Neuron (in vitro differentiated cells): ENCODE results near the gene B4GALT3.

Experiments used
- H2AFZ ChIP-seq: one replicate; pipeline ENCODE4 v1.6.1; 2013; ENCODE audit warnings: low read depth, mild to moderate bottlenecking, inconsistent platforms, low read length, moderate library complexity
- H3K27me3 ChIP-seq: one replicate; pipeline ENCODE4 v1.6.1; 2013; ENCODE audit warnings: low read length; ENCODE audit not compliant: insufficient read depth
- H3K36me3 ChIP-seq: one replicate; pipeline ENCODE4 v1.6.1; 2013; ENCODE audit warnings: low read length; ENCODE audit not compliant: insufficient read depth
- H3K4me1 ChIP-seq: one replicate; pipeline ENCODE4 v1.6.1; 2013; ENCODE audit warnings: low read length; ENCODE audit not compliant: insufficient read depth
- H3K4me3 ChIP-seq: 2 replicates; pipeline ENCODE4 v1.5.1; 2013; ENCODE audit warnings: mild to moderate bottlenecking, low read length, moderate library complexity
- H3K9me3 ChIP-seq: one replicate; pipeline ENCODE4 v1.6.1; 2013; ENCODE audit warnings: low read length

The B4GALT3 gene

GRCh38 chr1:161188381-161188780 lies 11.1 kb upstream of the B4GALT3 start:
- Histone ChIP-seq H3K4me1 (peaks cover 10% of the 10 kb centered on the region), H3K27me3 (no peaks in the 10 kb centered on the region)

GRCh38 chr1:161187311-161187710 lies 10.0 kb upstream of the B4GALT3 start:
- Histone ChIP-seq H3K9me3 (no peaks in the 10 kb centered on the region), H3K36me3 (no peaks in the 10 kb centered on the region), H3K27me3 (no peaks in the 10 kb centered on the region), H3K4me3 (no peak overlapping the region), H3K4me1 (peaks cover 4% of the 10 kb centered on the region), H2AFZ (no peak overlapping the region)

More at GRCh38 chr1:161188381-161188780, 11.1 kb upstream of the B4GALT3 start:
- Histone ChIP-seq H3K9me3 (no peaks in the 10 kb centered on the region), H2AFZ (no peak overlapping the region), H3K36me3 (no peaks in the 10 kb centered on the region), H3K4me3 (no peak overlapping the region)

GRCh38 chr1:161185732-161186311 lies 8.5 kb upstream of the B4GALT3 start:
- H3K9me3 ChIP-seq, result no peaks in the 10 kb centered on the region
- H3K4me1 ChIP-seq, result peaks cover 3% of the 10 kb centered on the region
- no peak overlapping the region for H2AFZ ChIP-seq
- no peaks in the 10 kb centered on the region for H3K27me3 ChIP-seq
- no peak overlapping the region for H3K4me3 ChIP-seq
- no peaks in the 10 kb centered on the region for H3K36me3 ChIP-seq

- Histone ChIP-seq H2AFZ (no peak overlapping the region), H3K4me3 (no peak overlapping the region), H3K9me3 (no peaks in the 10 kb centered on the region), H3K36me3 (no peaks in the 10 kb centered on the region), H3K27me3 (no peaks in the 10 kb centered on the region), H3K4me1 (no peaks in the 10 kb centered on the region)
These were observed 8.0 kb upstream of the B4GALT3 start for GRCh38 chr1:161185282-161185682.

- Histone ChIP-seq H3K4me1 (peaks cover 2% of the 10 kb centered on the region), H3K4me3 (no peak overlapping the region), H3K36me3 (no peaks in the 10 kb centered on the region), H2AFZ (no peak overlapping the region), H3K27me3 (no peaks in the 10 kb centered on the region), H3K9me3 (no peaks in the 10 kb centered on the region)
These were observed 4.9 kb upstream of the B4GALT3 start for GRCh38 chr1:161182214-161182613.

GRCh38 chr1:161180639-161181038 lies 3.3 kb upstream of the B4GALT3 start:
- Histone ChIP-seq H3K9me3 (no peaks in the 10 kb centered on the region), H3K4me3 (no peak overlapping the region), H3K27me3 (no peaks in the 10 kb centered on the region), H3K4me1 (peaks cover 12% of the 10 kb centered on the region), H2AFZ (no peak overlapping the region), H3K36me3 (peaks cover 4% of the 10 kb centered on the region)

GRCh38 chr1:161179698-161180097 lies 2.4 kb upstream of the B4GALT3 start:
- H3K4me3 ChIP-seq, result no peak overlapping the region
- H2AFZ ChIP-seq, result no peak overlapping the region
- H3K4me1 ChIP-seq, result peaks cover 12% of the 10 kb centered on the region

GRCh38 chr1:161177936-161178244 lies 583 bp upstream of the B4GALT3 start:
- peaks cover 12% of the 10 kb centered on the region for H3K4me1 ChIP-seq
- no peaks in the 10 kb centered on the region for H3K9me3 ChIP-seq
- peaks cover 27% of the 10 kb centered on the region for H3K36me3 ChIP-seq
- H3K4me3 ChIP-seq, result peak overlapping the region; percentile 66
- peak overlapping the region; percentile 57 for H2AFZ ChIP-seq
- H3K27me3 ChIP-seq, result no peaks in the 10 kb centered on the region

More at GRCh38 chr1:161179698-161180097, 2.4 kb upstream of the B4GALT3 start:
- Histone ChIP-seq H3K36me3 (peaks cover 13% of the 10 kb centered on the region), H3K27me3 (no peaks in the 10 kb centered on the region), H3K9me3 (no peaks in the 10 kb centered on the region)

GRCh38 chr1:161176468-161177111 lies 717 bp downstream of the B4GALT3 start:
- peak overlapping the region; percentile 57 for H2AFZ ChIP-seq
- peaks cover 38% of the 10 kb centered on the region for H3K36me3 ChIP-seq
- no peaks in the 10 kb centered on the region for H3K27me3 ChIP-seq

GRCh38 chr1:161175771-161176453 lies 1.4 kb downstream of the B4GALT3 start:
- H3K27me3 ChIP-seq, result no peaks in the 10 kb centered on the region
- H3K36me3 ChIP-seq, result peaks cover 45% of the 10 kb centered on the region
- H3K4me3 ChIP-seq, result peak overlapping the region; percentile 66
- H2AFZ ChIP-seq, result no peak overlapping the region
- peaks cover 12% of the 10 kb centered on the region for H3K4me1 ChIP-seq
- H3K9me3 ChIP-seq, result no peaks in the 10 kb centered on the region

More at GRCh38 chr1:161176468-161177111, 717 bp downstream of the B4GALT3 start:
- Histone ChIP-seq H3K4me3 (peak overlapping the region; percentile 66), H3K9me3 (no peaks in the 10 kb centered on the region), H3K4me1 (peaks cover 12% of the 10 kb centered on the region)

GRCh38 chr1:161174911-161175310 lies 2.4 kb downstream of the B4GALT3 start:
- peaks cover 12% of the 10 kb centered on the region for H3K4me1 ChIP-seq
- H3K4me3 ChIP-seq, result no peak overlapping the region
- no peaks in the 10 kb centered on the region for H3K9me3 ChIP-seq
- H2AFZ ChIP-seq, result no peak overlapping the region
- no peaks in the 10 kb centered on the region for H3K27me3 ChIP-seq
- peaks cover 52% of the 10 kb centered on the region for H3K36me3 ChIP-seq

- peaks cover 63% of the 10 kb centered on the region for H3K36me3 ChIP-seq
These were observed 3.6 kb downstream of the B4GALT3 start for GRCh38 chr1:161173711-161174110.

GRCh38 chr1:161172776-161173376 lies 4.4 kb downstream of the B4GALT3 start:
- no peaks in the 10 kb centered on the region for H3K27me3 ChIP-seq
- H3K4me3 ChIP-seq, result no peak overlapping the region
- H3K4me1 ChIP-seq, result peaks cover 12% of the 10 kb centered on the region
- peaks cover 63% of the 10 kb centered on the region for H3K36me3 ChIP-seq
- no peaks in the 10 kb centered on the region for H3K9me3 ChIP-seq
- no peak overlapping the region for H2AFZ ChIP-seq

More at GRCh38 chr1:161173711-161174110, 3.6 kb downstream of the B4GALT3 start:
- Histone ChIP-seq H3K4me1 (peaks cover 12% of the 10 kb centered on the region), H2AFZ (no peak overlapping the region), H3K27me3 (no peaks in the 10 kb centered on the region), H3K4me3 (no peak overlapping the region), H3K9me3 (no peaks in the 10 kb centered on the region)
